DMS53 treated with DMSO at 0.1 percent for 48 hours (cell line): Measurements from ENCODE around the gene BRAF.
"Not testable (repeated sequence)": the region's sequence is repeated elsewhere in the genome, so short reads cannot be mapped to it uniquely, and the experiment has no call there.

ENCODE experiments used
- DNase-seq: peaks from one replicate; lab custom pipeline; 2025; ENCODE audit not compliant: unreplicated experiment; lab: John Stamatoyannopoulos, UW

The BRAF gene

DNA sequence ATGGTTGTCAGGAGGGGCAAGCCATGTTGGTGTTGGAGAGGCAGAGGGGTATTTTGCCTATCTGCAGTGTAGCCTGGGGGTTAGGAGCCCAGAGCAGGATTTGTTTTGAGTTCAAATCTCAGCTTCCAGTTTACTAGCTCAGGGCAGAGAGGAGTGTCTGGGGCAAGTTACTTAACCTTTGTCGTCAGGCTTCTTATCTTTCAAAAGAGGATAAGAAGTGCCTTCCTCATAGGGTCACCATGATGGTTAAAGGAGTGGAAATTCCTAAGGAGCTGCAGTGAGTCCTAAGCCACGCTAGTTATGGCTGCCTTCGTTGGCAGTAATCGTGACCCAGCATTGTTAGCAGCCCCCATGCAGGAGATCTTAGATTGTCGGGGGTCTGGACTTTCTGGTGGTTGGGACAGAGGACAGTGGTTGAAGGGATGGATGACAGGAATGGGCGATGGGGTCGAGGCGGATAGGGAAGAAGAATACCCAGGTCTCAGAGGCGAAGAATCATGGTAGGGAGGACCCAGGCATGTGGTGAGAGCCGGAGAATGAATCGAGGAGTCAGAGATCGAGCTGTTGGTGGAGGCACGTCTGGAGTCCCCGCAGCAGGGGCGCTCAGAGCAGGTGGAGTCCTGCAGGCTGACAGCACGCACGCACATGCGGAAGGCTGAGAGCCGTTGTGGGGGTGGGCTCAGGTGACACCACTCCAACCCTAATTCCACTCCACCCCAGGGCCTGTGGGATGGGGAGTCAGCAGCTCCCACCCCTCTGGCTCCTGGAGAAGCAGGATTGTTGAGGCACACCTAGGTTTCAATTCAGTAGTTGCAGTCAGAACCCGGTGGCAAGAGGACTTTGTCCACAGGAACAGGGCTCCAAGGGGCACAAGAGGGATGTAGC is 240.4 kb downstream of the BRAF start:
- DNase-seq: no peak

- no peak for DNase-seq
These were observed 241.1 kb downstream of the BRAF start for GRCh38 chr7:140683657-140684056.

DNA sequence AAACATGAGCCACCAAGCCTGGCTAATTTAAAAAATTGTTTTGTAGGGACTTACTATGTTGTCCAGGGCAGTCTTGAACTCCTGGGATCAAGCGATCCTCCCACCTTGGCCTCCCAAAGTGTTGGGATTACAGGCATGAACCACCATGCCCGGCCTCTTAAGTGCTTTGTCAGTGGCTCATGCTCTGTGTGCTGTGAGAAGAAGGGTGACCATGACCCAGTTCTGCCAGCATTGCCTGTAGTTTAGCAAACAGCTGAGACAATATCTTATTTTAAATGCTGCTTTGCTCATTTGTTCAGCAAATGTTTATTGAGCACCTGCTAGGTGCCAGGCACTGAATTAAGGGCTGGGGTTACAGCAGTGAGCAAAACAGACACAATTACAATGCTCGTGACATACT is 243.0 kb downstream of the BRAF start:
- DNase-seq: no peak

GRCh38 chr7:140680886-140681285 is 243.8 kb downstream of the BRAF start:
- DNase-seq: no peak

- no peak for DNase-seq
These were observed 245.5 kb downstream of the BRAF start for GRCh38 chr7:140679186-140679585.

DNA sequence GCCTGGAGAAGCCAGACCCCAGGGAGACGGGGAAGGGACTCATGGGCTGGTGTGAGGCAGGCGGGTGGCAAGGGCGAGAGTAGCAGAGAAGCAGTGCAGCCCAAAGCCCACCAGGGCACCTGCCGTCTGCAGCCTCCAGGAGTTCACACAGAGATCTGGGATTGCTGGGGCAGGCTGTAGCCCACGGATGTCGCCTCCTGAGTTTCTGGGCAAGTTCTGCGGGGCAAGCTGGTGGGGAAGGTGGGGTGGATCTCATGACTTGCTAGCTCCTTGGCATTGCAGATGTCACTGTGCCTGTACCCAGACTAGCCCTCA is 246.0 kb downstream of the BRAF start:
- no peak for DNase-seq

GRCh38 chr7:140678081-140678815 is 246.5 kb downstream of the BRAF start:
- no peak for DNase-seq

DNA sequence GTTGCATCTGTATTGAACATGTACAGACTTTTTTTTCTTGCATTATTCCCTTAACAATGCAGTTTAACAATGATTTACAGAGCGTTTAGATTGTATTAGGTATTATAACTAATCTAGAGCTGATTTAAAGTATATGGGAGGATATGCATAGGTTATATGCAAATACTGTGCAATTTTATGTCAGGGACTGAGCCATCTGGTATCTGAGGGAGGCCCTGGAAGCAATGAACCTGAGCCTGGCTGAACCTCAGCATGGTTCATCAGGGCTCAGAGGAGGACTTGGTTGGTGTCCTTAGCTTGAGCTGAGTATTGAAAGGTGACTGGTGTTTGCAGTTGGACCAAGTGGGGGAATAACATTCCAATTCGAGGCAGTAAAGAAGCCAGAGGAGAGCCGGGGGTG is 247.2 kb downstream of the BRAF start:
- no peak for DNase-seq

DNA sequence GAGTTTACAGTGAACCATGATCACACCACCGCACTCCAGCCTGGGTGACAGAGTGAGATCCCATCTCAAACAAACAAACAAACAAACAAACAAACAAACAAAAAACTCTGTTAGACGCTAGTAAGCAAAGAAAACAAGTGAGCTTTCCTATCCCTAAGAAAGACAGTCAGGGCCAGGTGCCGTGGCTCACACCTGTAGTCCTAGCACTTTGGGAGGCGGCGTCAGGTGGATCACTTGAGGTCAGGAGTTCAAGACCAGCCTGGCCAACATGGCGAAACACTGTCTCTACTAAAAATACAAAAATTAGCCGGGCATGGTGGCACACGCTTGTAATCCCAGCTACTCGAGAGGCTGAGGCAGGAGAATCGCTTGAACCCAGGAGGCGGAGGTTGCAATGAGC is 247.8 kb downstream of the BRAF start:
- DNase-seq: not testable (repeated sequence)

GRCh38 chr7:140676306-140676705 is 248.4 kb downstream of the BRAF start:
- DNase-seq: no peak

- DNase-seq: no peak
These were observed 249.0 kb downstream of the BRAF start for GRCh38 chr7:140675726-140676125.

DNA sequence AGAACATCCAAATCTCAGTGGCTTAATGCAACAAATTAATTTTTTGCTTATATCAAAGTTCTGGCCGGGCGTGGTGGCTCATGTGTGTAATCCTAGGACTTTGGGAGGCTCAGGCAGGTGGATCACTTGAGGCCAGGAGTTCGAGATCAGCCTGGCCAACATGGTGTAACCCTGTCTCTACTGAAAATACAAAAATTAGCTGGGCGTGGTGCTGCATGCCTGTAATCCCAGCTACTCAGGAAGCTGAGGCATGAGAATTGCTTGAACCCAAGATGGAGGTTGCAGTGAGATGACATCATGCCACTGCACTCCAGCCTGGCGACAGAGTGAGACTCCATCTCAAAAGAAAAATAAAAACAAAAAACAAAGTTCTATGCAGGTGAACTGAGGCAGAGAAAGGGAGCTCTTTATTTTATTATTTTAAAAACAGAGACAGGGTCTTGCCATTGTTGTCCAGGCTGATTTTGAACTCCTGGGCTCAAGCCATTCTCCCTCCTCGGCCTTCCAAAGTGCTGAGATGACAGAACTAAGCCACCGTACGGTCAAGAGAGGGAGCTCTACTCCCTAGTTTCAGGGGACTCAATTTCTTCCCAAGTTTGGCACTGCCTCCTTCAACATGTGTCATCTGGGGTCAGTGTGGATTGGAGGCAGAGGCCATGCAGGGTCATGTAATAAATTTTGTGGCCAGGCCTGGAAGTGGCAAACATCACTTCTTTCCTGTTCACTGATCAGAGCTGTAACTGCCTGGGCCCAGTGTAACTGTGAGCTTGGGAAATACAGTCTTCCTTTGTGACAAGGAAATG is 249.6 kb downstream of the BRAF start:
- DNase-seq: peak; percentile 6

DNA sequence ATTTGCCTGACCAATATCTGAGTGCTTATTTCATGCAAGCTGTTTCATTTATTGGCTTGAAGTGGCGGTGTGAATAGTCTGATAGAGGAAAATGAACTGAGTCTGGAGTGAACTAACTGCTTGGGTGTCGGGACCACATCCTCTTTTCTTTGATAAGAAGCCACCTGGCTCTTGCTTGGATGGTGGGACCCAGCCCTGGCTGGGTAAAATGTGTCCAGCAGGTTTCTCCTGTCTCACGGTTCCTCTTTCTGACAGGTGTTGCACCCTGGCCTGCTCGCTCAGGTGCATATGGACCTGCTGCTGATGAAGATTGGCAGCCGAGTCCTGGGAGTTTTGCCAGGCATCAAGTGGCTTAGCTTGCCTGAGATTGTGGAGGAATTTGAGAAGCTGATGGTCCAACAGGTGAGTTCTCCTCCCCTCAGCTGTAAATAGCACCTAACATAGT is 250.4 kb downstream of the BRAF start:
- DNase-seq: peak; percentile 51

DNA sequence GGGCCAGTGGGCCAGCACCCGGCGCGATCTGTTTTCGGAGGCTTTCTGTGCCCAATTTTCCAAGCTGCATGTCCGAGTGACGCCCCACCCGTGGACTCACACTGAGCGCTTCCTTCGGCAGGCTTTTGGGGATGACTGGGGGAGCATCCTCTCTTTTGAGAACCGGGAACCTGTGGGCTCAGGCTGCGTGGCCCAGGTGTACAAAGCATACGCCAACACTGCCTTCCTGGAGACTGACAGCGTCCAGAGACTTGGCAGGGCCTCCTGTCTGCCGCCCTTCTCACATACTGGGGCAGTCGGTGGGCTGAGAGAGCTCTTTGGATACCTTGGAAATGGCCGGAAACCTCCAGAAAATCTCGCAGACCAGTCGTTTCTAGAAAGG is 251.0 kb downstream of the BRAF start:
- DNase-seq: peak; percentile 43

DNA sequence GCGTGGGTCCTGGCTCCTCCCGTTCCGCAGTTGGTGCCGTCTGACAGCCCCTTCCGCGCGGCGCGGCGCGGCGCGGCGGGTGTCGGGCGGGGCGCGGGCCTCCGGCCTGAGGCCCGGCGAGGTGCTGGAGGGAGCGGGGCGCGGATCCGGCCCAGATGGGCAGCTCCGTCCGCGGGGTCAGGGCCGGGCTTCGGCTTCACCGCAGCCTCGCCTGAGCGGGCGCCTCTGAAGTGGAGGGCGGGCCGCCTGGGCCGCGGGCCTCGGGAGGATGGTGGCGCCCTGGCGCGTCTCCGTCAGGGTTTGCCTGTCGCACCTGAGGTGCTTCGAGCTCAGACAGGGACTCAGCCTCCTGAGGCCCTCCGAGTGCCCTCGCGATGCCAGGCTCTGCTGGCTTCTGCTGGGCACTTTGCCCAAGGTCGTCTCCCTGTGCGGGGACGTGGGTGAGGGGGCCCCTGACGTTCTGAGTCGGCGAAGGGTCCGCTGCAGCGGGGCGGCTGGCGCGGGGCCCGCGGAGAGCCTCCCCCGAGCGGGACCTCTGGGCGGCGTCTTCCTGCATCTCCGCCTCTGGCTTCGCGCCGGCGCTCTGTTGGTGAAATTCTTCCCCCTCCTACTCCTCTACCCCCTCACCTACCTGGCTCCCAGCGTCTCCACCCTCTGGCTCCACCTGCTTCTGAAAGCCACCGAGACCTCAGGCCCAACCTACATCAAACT is 251.5 kb downstream of the BRAF start:
- peak; percentile 51 for DNase-seq

DNA sequence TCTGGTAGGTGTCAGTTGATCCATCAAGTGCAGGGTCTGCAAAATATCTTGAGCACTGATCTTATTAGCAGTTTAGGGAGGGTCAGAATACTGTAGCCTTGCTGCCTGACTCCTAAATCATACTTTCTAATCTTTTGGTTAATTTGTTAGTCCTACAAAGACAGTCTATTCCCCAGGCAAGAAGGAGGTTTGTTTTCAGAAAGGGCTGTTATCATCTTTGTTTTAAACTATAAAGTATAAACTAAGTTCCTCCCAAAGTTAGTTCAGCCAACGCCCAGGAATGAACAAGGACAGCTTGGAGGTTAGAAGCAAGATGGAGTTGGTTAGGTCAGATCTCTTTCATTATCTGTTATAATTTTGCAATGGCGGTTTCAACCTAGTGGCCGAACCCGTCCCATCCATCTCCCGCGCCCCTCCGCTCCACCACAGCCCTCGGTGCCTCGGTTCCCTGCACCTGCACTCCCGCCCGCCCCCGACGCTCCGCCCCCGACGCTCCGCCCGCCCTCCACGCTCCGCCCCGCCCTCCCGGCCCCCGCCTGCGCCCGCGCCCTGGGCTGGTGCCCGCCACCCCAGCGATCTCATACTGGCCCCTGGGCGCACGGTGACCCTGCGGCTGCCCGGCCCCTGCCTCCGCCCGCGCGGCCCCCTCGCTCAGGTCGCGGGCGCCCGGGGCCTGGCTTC is 252.2 kb downstream of the BRAF start, which contains the start of gene ADCK2:
TSS of gene ADCK2 (plus strand) at position 564 of the 681 bp plus-strand sequence. CDS start 386 bp downstream, outside the sequence.
- DNase-seq: peak; percentile 11

DNA sequence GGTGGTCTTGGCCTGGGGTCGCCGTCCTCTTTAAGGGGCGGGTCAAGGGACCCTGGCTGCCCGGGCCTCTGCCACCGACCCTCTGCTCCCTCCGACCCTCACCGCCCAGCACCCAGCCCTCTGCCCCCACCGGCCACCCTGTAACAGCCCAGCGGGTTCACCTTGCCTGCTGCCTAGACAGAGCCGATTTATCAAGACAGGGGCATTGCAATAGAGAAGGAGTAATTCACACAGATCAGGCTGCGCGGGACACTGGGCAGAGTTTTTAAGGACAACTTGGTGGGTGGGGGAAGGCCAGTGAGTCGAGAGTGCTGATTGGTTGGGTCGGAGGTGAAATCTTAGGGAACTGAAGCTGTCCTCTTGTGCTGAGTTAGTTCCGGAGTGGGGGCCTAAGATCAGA is 252.8 kb downstream of the BRAF start:
- DNase-seq: no peak

DNA sequence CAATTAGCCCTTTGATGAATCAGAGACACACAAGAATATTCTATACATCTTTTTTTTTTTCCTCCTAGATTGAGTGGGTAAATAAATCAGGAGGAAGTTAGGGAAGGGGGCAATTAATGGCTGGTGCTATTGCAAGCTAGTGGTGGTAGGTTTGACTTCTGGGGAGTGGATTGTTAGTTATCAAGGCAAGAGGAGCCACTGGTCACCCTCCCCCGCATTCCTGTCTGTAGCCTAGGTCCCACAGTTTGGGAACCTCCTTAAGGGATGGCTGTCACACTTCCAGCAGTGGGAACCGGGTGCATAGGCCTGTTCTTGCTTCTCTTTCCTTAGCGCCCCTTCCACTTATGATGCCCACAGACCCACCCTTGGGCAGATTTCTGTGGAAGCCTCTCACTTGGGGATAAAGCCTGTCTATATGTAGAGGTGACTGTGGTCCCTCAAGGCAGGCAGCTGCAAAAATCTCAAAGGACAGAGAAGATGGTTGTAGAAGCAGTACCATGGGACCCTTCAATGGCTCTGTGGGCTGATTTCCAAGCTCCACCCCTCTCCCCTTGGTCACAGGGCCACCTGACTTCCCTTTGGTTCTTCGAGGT is 254.3 kb downstream of the BRAF start:
- DNase-seq: no peak

DNA sequence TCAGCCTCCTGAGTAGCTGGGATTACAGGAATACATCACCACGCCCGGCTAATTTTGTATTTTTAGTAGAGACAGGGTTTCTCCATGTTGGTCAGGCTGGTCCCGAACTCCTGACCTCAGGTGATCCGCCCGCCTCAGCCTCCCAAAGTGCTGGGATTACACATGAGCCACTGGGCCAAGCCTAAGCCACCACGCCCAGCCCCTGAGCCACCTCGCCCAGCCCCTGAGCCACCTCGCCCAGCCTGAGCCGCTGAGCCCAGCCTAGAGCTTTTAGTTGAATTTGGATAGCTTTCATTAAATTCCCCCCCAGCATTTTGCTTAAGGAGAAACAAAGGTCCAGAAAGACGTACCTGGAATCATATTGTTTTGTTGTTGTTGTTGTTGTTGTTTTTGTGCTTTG is 254.9 kb downstream of the BRAF start:
- DNase-seq: not testable (repeated sequence)

- no peak for DNase-seq
These were observed 255.4 kb downstream of the BRAF start for GRCh38 chr7:140669352-140669751.
